Stimulated activated CD8-positive, alpha-beta memory T cell treated with anti-CD3 and anti-CD28 coated beads, Interleukin-7, amount 100 ng/mL, for 1 hour (primary cell): ENCODE data around the gene FOSL2.
A peak's percentile ranks its signal among the peaks of the same experiment; 100 is the strongest.

Experiments used
- DNase-seq, 2 donors: peaks; one replicate each; pipeline ENCODE4 v3.0.0-alpha.2; 2020; ENCODE audit warnings: low read depth in 2 of 2

The FOSL2 gene

GRCh38 chr2:28375236-28375635 is 17.4 kb upstream of the FOSL2 start:
- no peak for DNase-seq

- DNase-seq = no peak
Measured at GRCh38 chr2:28375742-28376631, 16.7 kb upstream of the FOSL2 start.

GRCh38 chr2:28377195-28377816 is 15.4 kb upstream of the FOSL2 start:
- no peak for DNase-seq

GRCh38 chr2:28377984-28378678 is 14.5 kb upstream of the FOSL2 start:
- no peak for DNase-seq

- DNase-seq = no peak
Measured at GRCh38 chr2:28378679-28379584, 13.7 kb upstream of the FOSL2 start.

GRCh38 chr2:28380219-28380618 is 12.4 kb upstream of the FOSL2 start:
- DNase-seq = no peak

GRCh38 chr2:28381225-28382180 is 11.2 kb upstream of the FOSL2 start:
- DNase-seq = no peak

- DNase-seq = no peak
Measured at GRCh38 chr2:28382755-28383154, 9.9 kb upstream of the FOSL2 start.

- DNase-seq = no peak
Measured at GRCh38 chr2:28387082-28387960, 5.3 kb upstream of the FOSL2 start.

- no peak for DNase-seq
Measured at GRCh38 chr2:28389399-28390240, 3.0 kb upstream of the FOSL2 start.

GRCh38 chr2:28390241-28390745 is 2.4 kb upstream of the FOSL2 start:
- DNase-seq = peak; percentile 58 to 60

GRCh38 chr2:28390746-28391563 is 1.7 kb upstream of the FOSL2 start:
- no peak for DNase-seq

GRCh38 chr2:28391564-28392296 is 928 bp upstream of the FOSL2 start:
- DNase-seq = peak in 1 of 2 donors; percentile 36

- peak in 1 of 2 donors; percentile 21 for DNase-seq
Measured at GRCh38 chr2:28393114-28393836, 617 bp downstream of the FOSL2 start.

GRCh38 chr2:28394331-28394877 is 1.7 kb downstream of the FOSL2 start:
- DNase-seq = no peak

- DNase-seq = no peak
Measured at GRCh38 chr2:28394997-28395333, 2.3 kb downstream of the FOSL2 start.
